PFSK-1 (cell line): ENCODE measurements around the gene PILRA.

Experiments
- FOXP2 ChIP-seq: optimal IDR thresholded peaks from 2 replicates; pipeline ENCODE3; 2011; ENCODE audit warnings: borderline replicate concordance, control low read depth, inconsistent platforms; ENCODE audit not compliant: insufficient read depth; ENCODE audit errors: extremely low read length, extremely low read depth
- POLR2AphosphoS5 ChIP-seq: IDR thresholded peaks from 2 replicates; pipeline ENCODE4 v1.6.1; 2012; ENCODE audit warnings: low read depth, mild to moderate bottlenecking, control low read depth, low read length, moderate library complexity
- REST ChIP-seq, 2 experiments: IDR thresholded peaks; 2 replicates each; pipeline versions ENCODE4 v1.6.1 to v1.8.0; 2011 to 2012; ENCODE audit warnings: low read depth in 2 of 2, low read length in 2 of 2, control low read depth in 1 of 2, inconsistent platforms in 1 of 2, mild to moderate bottlenecking in 1 of 2, moderate library complexity in 1 of 2; ENCODE audit not compliant: insufficient read depth in 1 of 2
- SIN3A ChIP-seq: IDR thresholded peaks from 2 replicates; pipeline ENCODE4 v1.6.1; 2012; ENCODE audit warnings: mild to moderate bottlenecking, low read length, moderate library complexity, borderline replicate concordance; ENCODE audit not compliant: insufficient read depth
- TAF1 ChIP-seq: IDR thresholded peaks from 2 replicates; pipeline ENCODE4 v1.6.1; 2012; ENCODE audit warnings: low read length, control low read depth, borderline replicate concordance; ENCODE audit not compliant: insufficient read depth

The PILRA gene

GRCh38 chr7:100356416-100357068, 16.7 kb upstream of the PILRA start:
- TF ChIP-seq FOXP2, result no peak
- TF ChIP-seq POLR2AphosphoS5, result 0 out of 2 replicates have a peak, but pooled peaks have one; percentile 10

GRCh38 chr7:100357131-100357561, 16.1 kb upstream of the PILRA start:
- TF ChIP-seq SIN3A (no peak), TAF1 (no peak), POLR2AphosphoS5 (no peak)

GRCh38 chr7:100358027-100358856, 15.0 kb upstream of the PILRA start, which contains the start of gene PILRB:
Gene PILRB (plus strand): TSS chr7:100358117. CDS start chr7:100358303, 186 bp downstream.
- no peak for TF ChIP-seq REST (IDR thresholded peaks at IDR 0.05; ENCODE audit: insufficient read depth in 1 of 2, low read depth in 2 of 2, low read length in 2 of 2)

- TF ChIP-seq TAF1, result no peak
- TF ChIP-seq FOXP2, result no peak
- no peak for TF ChIP-seq REST (IDR thresholded peaks at IDR 0.05; ENCODE audit: insufficient read depth in 1 of 2, low read depth in 2 of 2, low read length in 2 of 2)
- no peak for TF ChIP-seq SIN3A
- no peak for TF ChIP-seq POLR2AphosphoS5
These were observed 14.5 kb upstream of the PILRA start for GRCh38 chr7:100358857-100359212.

GRCh38 chr7:100360135-100360854, 13.0 kb upstream of the PILRA start:
- TF ChIP-seq TAF1 (no peak), POLR2AphosphoS5 (no peak), REST (IDR thresholded peaks at IDR 0.05; ENCODE audit: insufficient read depth in 1 of 2, low read depth in 2 of 2, low read length in 2 of 2) (no peak), FOXP2 (no peak), SIN3A (no peak)

GRCh38 chr7:100363098-100363497, 10.2 kb upstream of the PILRA start:
- TF ChIP-seq FOXP2 (no peak), POLR2AphosphoS5 (no peak), SIN3A (no peak), REST (IDR thresholded peaks at IDR 0.05; ENCODE audit: insufficient read depth in 1 of 2, low read depth in 2 of 2, low read length in 2 of 2) (no peak), TAF1 (no peak)
